ENCODE results near the gene UNC5A.

UNC5A gene

DNA sequence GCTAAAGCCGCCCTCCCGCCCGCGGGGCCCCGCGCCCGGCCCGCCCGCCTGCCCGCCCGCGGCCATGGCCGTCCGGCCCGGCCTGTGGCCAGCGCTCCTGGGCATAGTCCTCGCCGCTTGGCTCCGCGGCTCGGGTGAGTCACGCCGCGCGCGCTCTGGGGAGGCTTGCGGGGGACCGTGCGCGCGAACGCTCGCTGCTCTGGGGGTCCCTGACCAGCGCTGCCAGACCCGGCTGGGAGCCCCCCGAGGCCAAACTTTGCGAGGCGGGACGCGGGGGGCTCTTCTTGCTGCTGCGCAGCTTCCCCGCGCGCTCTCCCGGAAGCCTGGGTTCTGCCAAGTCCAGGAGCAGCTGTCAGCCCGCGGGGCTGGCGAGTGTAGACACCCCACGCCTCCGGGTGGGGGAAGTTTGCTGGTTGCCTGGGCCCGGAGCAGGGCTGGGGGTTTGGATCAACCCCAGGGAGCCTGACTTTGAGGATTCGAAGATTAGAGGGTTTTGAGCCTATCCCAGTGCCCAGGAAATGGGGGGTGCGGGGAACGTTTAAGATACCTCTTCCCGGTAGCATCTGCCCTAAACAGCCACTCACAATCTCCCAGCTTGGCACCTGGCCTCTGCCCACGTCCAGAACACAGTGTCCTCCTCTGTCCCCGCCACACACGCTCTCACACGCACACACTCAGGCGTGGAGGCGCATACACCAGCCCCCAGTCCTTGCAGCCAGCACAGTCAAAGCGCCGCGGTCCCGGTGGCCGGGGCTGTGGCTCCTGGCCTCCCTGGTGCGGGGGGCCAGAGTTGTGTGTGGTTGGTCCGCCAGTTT, 535 bp downstream of the UNC5A start:
- peaks cover 14% of the 10 kb centered on the region for H3K4me1 Mint-ChIP-seq
- H3K36me3 Mint-ChIP-seq (ENCODE audit: low read depth) = no peaks in the 10 kb centered on the region
- H3K27me3 Mint-ChIP-seq (ENCODE audit: low read depth, poor library complexity) = peaks cover 90% of the 10 kb centered on the region
- H3K9me3 Mint-ChIP-seq = no peaks in the 10 kb centered on the region
- no peak for DNase-seq
- H3K27ac Mint-ChIP-seq = no peak overlapping the region
- TF ChIP-seq, protein P1, sequence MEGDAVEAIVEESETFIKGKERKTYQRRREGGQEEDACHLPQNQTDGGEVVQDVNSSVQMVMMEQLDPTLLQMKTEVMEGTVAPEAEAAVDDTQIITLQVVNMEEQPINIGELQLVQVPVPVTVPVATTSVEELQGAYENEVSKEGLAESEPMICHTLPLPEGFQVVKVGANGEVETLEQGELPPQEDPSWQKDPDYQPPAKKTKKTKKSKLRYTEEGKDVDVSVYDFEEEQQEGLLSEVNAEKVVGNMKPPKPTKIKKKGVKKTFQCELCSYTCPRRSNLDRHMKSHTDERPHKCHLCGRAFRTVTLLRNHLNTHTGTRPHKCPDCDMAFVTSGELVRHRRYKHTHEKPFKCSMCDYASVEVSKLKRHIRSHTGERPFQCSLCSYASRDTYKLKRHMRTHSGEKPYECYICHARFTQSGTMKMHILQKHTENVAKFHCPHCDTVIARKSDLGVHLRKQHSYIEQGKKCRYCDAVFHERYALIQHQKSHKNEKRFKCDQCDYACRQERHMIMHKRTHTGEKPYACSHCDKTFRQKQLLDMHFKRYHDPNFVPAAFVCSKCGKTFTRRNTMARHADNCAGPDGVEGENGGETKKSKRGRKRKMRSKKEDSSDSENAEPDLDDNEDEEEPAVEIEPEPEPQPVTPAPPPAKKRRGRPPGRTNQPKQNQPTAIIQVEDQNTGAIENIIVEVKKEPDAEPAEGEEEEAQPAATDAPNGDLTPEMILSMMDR (IDR thresholded peaks at IDR 0.05) = no peak
- H3K4me3 Mint-ChIP-seq = peak overlapping the region; percentile 77

DNA sequence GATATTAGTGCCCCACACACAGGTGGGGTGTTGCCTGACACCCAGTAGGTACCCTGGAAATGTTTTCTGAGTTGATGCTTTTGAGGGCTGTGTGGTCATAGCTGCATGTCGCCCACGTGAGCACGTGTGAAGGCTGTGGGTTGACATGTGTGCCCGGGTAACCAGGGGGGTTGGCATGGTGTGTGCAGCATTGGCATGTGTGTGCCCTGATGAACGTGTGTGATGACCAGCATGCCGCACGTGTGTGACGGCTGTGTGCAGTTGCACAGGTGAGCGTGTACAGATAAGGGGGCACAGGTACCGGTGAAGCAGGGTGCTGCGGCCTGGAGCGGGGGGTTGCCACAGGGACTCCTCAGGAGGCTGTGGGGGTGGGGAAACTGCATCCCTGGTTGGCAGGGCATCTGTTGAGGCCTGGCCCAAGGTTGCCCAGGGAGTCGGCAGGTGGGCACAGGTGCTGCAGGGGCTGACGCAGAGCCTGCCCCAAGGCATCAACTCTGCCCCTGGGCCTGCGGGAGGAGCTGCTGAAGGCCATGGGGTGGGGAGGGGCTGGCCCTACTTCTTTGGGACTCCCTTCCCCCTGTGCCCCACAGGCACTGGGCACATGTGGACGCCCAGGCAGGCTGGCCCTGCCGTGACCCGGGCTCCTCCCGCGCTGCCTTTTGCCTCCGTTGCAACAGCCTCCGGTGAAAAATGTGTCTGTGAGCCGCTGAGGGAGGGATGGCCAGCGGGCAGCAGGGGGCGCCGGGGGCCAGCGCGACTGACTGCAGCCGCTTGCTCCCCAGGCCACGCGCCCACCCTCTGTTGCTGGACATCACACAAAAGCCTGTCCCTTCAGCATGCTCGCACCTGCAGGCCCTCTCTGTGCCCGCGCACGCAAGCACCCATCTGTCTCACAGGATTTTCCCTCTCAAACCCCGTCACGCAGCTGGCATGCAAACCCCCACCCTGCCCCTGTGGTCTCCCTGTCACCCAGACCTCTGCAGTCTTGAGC, 2.2 kb downstream of the UNC5A start:
- H3K4me1 Mint-ChIP-seq = peaks cover 19% of the 10 kb centered on the region
- TF ChIP-seq, protein P1 (IDR thresholded peaks at IDR 0.05) = peak; percentile 76
- peak; percentile 83 for DNase-seq
- no peak overlapping the region for H3K4me3 Mint-ChIP-seq
- H3K27me3 Mint-ChIP-seq (ENCODE audit: low read depth, poor library complexity) = peaks cover 90% of the 10 kb centered on the region
- no peaks in the 10 kb centered on the region for H3K36me3 Mint-ChIP-seq (ENCODE audit: low read depth)
- H3K9me3 Mint-ChIP-seq = no peaks in the 10 kb centered on the region
- H3K27ac Mint-ChIP-seq = no peak overlapping the region

DNA sequence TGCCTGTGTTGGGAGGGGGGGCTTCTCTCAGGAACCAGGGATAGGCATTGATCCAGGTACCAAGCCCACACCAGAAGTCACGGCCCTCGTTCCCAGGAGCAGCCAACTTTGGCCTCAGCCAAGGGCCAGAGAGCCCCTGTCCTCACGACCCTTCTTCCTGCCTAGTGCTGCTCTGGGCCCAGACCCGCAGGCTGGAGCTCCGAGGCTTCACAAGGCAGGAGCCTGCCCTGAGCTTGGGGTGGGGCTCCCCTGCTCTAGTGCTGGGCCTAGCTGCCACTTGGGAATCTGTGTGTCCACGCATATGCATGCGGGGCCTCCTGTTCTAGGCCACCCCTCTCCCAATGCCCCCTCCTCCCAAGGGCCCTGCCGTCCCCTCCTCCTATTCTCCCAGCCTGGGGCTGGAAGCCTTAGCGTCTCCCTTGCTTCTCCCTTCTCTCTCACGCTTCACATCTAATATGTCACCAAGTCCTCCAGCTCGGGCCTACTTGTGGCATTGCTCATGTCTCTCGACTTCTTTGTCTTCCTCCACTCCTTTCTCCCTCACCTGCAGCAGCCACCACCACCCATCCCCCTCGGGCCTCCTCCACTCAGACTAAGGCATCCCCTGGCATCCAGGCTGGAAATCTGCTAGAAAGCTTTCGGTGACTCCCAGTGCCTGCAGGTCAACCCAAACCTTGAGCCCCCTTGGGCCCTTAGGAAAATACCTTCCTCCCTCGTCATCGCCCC, 3.4 kb downstream of the UNC5A start:
- Mint-ChIP-seq H3K36me3 (ENCODE audit: low read depth) (no peaks in the 10 kb centered on the region), H3K27ac (no peak overlapping the region), H3K4me3 (peak overlapping the region; percentile 3), H3K4me1 (peaks cover 19% of the 10 kb centered on the region), H3K9me3 (no peaks in the 10 kb centered on the region), H3K27me3 (ENCODE audit: low read depth, poor library complexity) (peaks cover 87% of the 10 kb centered on the region)
- DNase-seq = no peak
- TF ChIP-seq, protein P1 (IDR thresholded peaks at IDR 0.05) = no peak

DNA sequence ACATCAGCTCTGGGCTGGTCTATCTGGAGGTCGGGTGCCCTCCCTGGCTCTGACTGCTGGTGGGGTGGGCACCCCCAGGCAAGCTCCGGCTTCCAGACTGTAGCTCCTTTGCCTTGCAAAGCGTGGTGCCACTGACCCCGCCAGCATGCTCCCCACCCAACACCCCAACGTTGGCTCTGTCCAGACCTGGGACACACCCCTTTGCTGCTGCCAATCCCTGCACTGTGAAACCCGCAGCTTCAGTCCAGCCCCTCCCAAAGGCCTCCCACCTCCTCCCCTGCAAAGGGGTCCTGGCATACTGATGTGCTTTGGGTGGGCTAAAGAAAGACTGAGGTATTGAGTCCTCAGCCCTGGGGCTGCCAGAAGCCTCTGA, 3.9 kb downstream of the UNC5A start:
- no peak overlapping the region for H3K27ac Mint-ChIP-seq
- no peak for DNase-seq
- H3K9me3 Mint-ChIP-seq = no peaks in the 10 kb centered on the region
- H3K36me3 Mint-ChIP-seq (ENCODE audit: low read depth) = no peaks in the 10 kb centered on the region
- TF ChIP-seq, protein P1 (IDR thresholded peaks at IDR 0.05) = no peak
- peaks cover 87% of the 10 kb centered on the region for H3K27me3 Mint-ChIP-seq (ENCODE audit: low read depth, poor library complexity)
- H3K4me1 Mint-ChIP-seq = peaks cover 15% of the 10 kb centered on the region
- no peak overlapping the region for H3K4me3 Mint-ChIP-seq

DNA sequence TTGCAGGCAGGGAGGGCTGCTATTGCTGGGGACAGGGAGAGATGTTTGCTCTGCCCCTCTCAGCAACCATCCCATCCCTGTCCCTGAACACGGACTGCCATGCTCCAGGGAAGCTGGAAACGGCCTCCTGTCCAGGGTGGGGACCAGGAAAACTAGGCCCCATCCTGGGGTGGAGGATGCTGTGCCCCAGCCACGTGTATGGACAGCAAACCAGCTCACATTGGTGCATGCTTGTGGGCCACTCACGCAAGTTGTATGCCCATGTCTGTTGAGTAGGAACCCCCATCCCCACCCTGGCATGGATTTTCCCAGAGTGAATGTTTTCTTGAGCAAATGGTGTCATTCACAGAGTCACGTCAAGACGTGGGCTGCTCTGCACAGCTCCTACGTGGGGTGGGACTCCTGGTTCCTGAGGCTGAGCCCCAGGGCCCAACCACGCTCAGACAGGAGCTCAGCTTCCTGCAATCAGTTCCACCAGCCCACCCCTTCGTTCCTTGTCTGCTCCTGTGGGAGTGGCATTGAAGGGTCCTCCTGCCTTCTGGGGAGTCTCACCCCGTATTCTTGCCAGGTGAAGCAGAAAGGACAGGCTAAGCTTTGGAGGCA, 4.6 kb downstream of the UNC5A start:
- TF ChIP-seq, protein P1 (IDR thresholded peaks at IDR 0.05) = no peak
- no peak overlapping the region for H3K27ac Mint-ChIP-seq
- peaks cover 89% of the 10 kb centered on the region for H3K27me3 Mint-ChIP-seq (ENCODE audit: low read depth, poor library complexity)
- H3K9me3 Mint-ChIP-seq = no peaks in the 10 kb centered on the region
- H3K36me3 Mint-ChIP-seq (ENCODE audit: low read depth) = no peaks in the 10 kb centered on the region
- H3K4me3 Mint-ChIP-seq = no peak overlapping the region
- H3K4me1 Mint-ChIP-seq = peaks cover 12% of the 10 kb centered on the region
- no peak for DNase-seq
